Esophagus squamous epithelium (tissue), 4 donors: Measurements from ENCODE around the gene CCT6A.
"Not testable (repeated sequence)": the region's sequence is repeated elsewhere in the genome, so short reads cannot be mapped to it uniquely, and the experiment has no call there.

Experiments
- POLR2A ChIP-seq, 4 donors: fragments of 450-650 bp; IDR thresholded peaks; one replicate each; pipeline ENCODE4 v1.6.1; 2017; ENCODE audit warnings: antibody characterized with exemption in 4 of 4, mild to moderate bottlenecking in 4 of 4, moderate library complexity in 3 of 4
- TF ChIP-seq, protein P1 (sequence below), 6 experiments: fragments of 450-650 bp in 4 of 6; fragments of 200-600 bp in 2 of 6; sonication (generic) in 2 of 6; IDR thresholded peaks; one replicate each; pipeline ENCODE4 v1.5.1; 2016 to 2019; ENCODE audit warnings: antibody characterized with exemption in 6 of 6, mild to moderate bottlenecking in 4 of 6, moderate library complexity in 4 of 6

DNA sequence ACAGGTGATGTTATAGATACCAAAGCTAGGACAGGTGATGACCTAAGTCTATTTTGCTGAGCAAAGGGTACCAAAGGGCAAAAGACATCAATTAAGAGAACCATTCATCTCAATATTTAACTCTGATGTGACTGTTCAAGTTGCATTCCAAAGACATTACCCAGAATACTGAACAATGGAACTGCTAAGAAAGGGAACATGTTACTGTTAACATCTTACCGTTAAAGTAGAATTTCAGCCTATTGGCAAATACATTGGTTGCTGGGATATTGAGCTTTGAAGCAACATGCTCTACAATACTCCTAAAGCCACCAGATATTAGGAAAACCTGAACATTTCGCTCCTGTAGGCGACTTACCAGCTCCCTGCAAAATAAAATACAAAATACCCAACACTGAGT, 34.5 kb upstream of the CCT6A start:
- not testable (repeated sequence) for TF ChIP-seq POLR2A (IDR thresholded peaks at IDR 0.05)
- TF ChIP-seq, protein P1, sequence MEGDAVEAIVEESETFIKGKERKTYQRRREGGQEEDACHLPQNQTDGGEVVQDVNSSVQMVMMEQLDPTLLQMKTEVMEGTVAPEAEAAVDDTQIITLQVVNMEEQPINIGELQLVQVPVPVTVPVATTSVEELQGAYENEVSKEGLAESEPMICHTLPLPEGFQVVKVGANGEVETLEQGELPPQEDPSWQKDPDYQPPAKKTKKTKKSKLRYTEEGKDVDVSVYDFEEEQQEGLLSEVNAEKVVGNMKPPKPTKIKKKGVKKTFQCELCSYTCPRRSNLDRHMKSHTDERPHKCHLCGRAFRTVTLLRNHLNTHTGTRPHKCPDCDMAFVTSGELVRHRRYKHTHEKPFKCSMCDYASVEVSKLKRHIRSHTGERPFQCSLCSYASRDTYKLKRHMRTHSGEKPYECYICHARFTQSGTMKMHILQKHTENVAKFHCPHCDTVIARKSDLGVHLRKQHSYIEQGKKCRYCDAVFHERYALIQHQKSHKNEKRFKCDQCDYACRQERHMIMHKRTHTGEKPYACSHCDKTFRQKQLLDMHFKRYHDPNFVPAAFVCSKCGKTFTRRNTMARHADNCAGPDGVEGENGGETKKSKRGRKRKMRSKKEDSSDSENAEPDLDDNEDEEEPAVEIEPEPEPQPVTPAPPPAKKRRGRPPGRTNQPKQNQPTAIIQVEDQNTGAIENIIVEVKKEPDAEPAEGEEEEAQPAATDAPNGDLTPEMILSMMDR (IDR thresholded peaks at IDR 0.05): not testable (repeated sequence)
